K562 (cell line): ENCODE measurements around the gene MTFMT. TPM values are rescaled to one million over a fixed set of nuclear protein-coding genes. Genes with fewer than 3 reads are reported as not detected.

Experiments
- ATAC-seq: fragments of 200-7000 bp; cut with Tn5 transposase; 3 replicates; pipeline ENCODE4 v1.9.1; 2020; ENCODE audit warnings: moderate library complexity
- BruUV-seq: library from RNA; stranded (reverse); fragments of 400-500 nt; replicated peaks from 2 replicates; lab custom pipeline; 2021; lab: Mats Ljungman, UMichigan
- CTCF ChIA-PET: fragments of 300-600 bp; formaldehyde crosslinking; extraction: SDS; loops from one replicate; lab custom pipeline; 2021; ENCODE audit warnings: low intra/inter-chr PET ratio; lab: Yijun Ruan, JAX
- POLR2A ChIA-PET: fragments of 300-600, 350-650 bp; sonication (Branson Sonifier 250); formaldehyde crosslinking; extraction: SDS; loops from one replicate; lab custom pipeline; 2021; ENCODE audit warnings: antibody characterized with exemption, inconsistent platforms; lab: Yijun Ruan, JAX
- DNase-seq, 4 experiments: peaks; one replicate each; pipeline versions ENCODE4 v3.0.0 to v3.0.0-alpha.2; 2011 to 2018; ENCODE audit warnings: low spot score in 3 of 4, mixed read lengths in 3 of 4; ENCODE audit errors: extremely low read depth in 1 of 4
- FAIRE-seq: peaks from 2 replicates; lab custom pipeline; 2011; peaks lifted over from hg19 to GRCh38; lab: Jason Lieb, UNC
- H2AFZ ChIP-seq: 2 replicates; pipeline ENCODE4 v1.6.0; 2011; ENCODE audit warnings: low read depth, low read length, control low read depth, inconsistent platforms
- H3K27ac ChIP-seq: fragments of 200-600 bp; 3 replicates; pipeline ENCODE4 v1.8.0; 2011; ENCODE audit warnings: low read depth, mild to moderate bottlenecking, control low read depth, inconsistent platforms, low read length, moderate library complexity, mixed read lengths; ENCODE audit errors: extremely low read depth
- H3K27me3 ChIP-seq, 2 experiments: fragments of 300-600 bp in 1 of 2; 2 replicates in 1 of 2; 3 replicates in 1 of 2; pipeline versions ENCODE4 v1.6.0 to v1.8.0; 2011; ENCODE audit warnings: inconsistent platforms in 2 of 2, low read length in 2 of 2, mild to moderate bottlenecking in 1 of 2, mixed read lengths in 1 of 2, moderate library complexity in 1 of 2; ENCODE audit not compliant: control insufficient read depth in 2 of 2, insufficient read depth in 2 of 2
- H3K36me3 ChIP-seq: fragments of 300-600 bp; 3 replicates; pipeline ENCODE4 v1.8.0; 2011; ENCODE audit warnings: mild to moderate bottlenecking, low read length, inconsistent platforms; ENCODE audit not compliant: control insufficient read depth, insufficient read depth
- H3K4me1 ChIP-seq, 2 experiments: fragments of 200-600 bp in 1 of 2; replicated peaks in 1 of 2; 2 replicates in 1 of 2; 3 replicates in 1 of 2; pipeline versions ENCODE4 v1.5.1 to v1.8.0; 2011; ENCODE audit warnings: inconsistent platforms in 2 of 2, low read length in 2 of 2, mild to moderate bottlenecking in 1 of 2, mixed read lengths in 1 of 2, moderate library complexity in 1 of 2; ENCODE audit not compliant: control insufficient read depth in 2 of 2, insufficient read depth in 2 of 2
- H3K4me2 ChIP-seq: 2 replicates; pipeline ENCODE4 v1.6.1; 2011; ENCODE audit warnings: low read length, control low read depth, inconsistent platforms, mixed read lengths; ENCODE audit not compliant: insufficient read depth
- H3K4me3 ChIP-seq: fragments of 200-600 bp; sonication (generic), shearing (Covaris generic); 2 replicates; pipeline ENCODE4 v1.5.1; 2016; ENCODE audit warnings: control low read depth, inconsistent platforms
- H3K79me2 ChIP-seq: fragments of 200-600 bp; 3 replicates; pipeline ENCODE4 v1.8.0; 2011; ENCODE audit warnings: low read length, inconsistent platforms; ENCODE audit not compliant: control insufficient read depth, insufficient read depth
- H3K9ac ChIP-seq, 2 experiments: 2 replicates each; pipeline versions ENCODE4 v1.6.0 to v1.6.1; 2011; ENCODE audit warnings: low read depth in 2 of 2, low read length in 2 of 2, control low read depth in 1 of 2, inconsistent platforms in 1 of 2, mild to moderate bottlenecking in 1 of 2, mixed read lengths in 1 of 2; ENCODE audit not compliant: insufficient read depth in 1 of 2
- H3K9me1 ChIP-seq: one replicate; pipeline ENCODE4 v1.6.0; 2011; ENCODE audit warnings: inconsistent platforms, mild to moderate bottlenecking, low read length, moderate library complexity; ENCODE audit not compliant: control insufficient read depth, insufficient read depth
- H3K9me3 ChIP-seq: replicated peaks from 2 replicates; pipeline ENCODE4 v1.5.1; 2011; ENCODE audit warnings: low read depth, low read length, inconsistent platforms; ENCODE audit not compliant: control insufficient read depth, insufficient read depth
- H4K20me1 ChIP-seq: replicated peaks from 2 replicates; pipeline ENCODE4 v1.6.1; 2011; ENCODE audit warnings: low read length, inconsistent platforms, mixed read lengths; ENCODE audit not compliant: control insufficient read depth, insufficient read depth
- HOMEZ ChIP-seq: fragments of 250-450 bp; sonication (Bioruptor Pico); IDR thresholded peaks from 2 replicates; pipeline ENCODE4 v1.4.0; 2020; ENCODE audit warnings: mild to moderate bottlenecking, moderate library complexity
- JUNB ChIP-seq: fragments of 450-650 bp; formaldehyde crosslinking; conservative IDR thresholded peaks from 2 replicates; pipeline ENCODE4 v1.4.0; 2020; ENCODE audit warnings: mild to moderate bottlenecking
- KLF10 ChIP-seq: fragments of 250-450 bp; sonication (Bioruptor Pico); IDR thresholded peaks from 2 replicates; pipeline ENCODE4 v1.6.1; 2021; ENCODE audit warnings: matching md5 sums
- NUFIP1 ChIP-seq: fragments of 450-650 bp; IDR thresholded peaks from 2 replicates; pipeline ENCODE4 v1.6.1; 2018; ENCODE audit not compliant: partially characterized antibody
- WGBS: fragments of 100-300 bp; shearing (Covaris generic); methylation state at CpG from one replicate; pipeline ENCODE4 v1.1.6; 2016; ENCODE audit warnings: low coverage, mixed read lengths; ENCODE audit not compliant: insufficient coverage; ENCODE audit errors: missing lambda C conversion rate; 5-methylcytosine and 5-hydroxymethylcytosine counted together
- in situ Hi-C: fragments of 300-500 bp; cut with MboI; formaldehyde crosslinking; loops from 4 replicates; pipeline ENCODE4 v1.15.0; 2018; ENCODE audit warnings: inconsistent platforms, mixed read lengths
- intact Hi-C: fragments of 100-400 bp; cut with micrococcal nuclease; formaldehyde crosslinking; loops from 2 replicates; pipeline ENCODE4 v1.14.2; 2022
- polyA plus RNA-seq, 8 experiments: library from polyadenylated mRNA; depleted of rRNA in 4 of 8; stranded (reverse) in 5 of 8; unstranded in 3 of 8; fragments of >200 nt; fragmentation: Nextera tagmentation in 2 of 8; fragmentation: Illumina TruSeq in 1 of 8; extraction: Ambion mirVana in 2 of 8; extraction: Trizol in 1 of 8; gene quantifications; 2 replicates each; pipeline versions ENCODE4 v1.2.1 to v1.2.3, GENCODE V29; 2011 to 2014; ENCODE audit warnings: inconsistent platforms in 1 of 8, missing spikeins in 1 of 8
- total RNA-seq, 7 experiments: library from RNA; depleted of rRNA in 6 of 7; stranded (reverse); fragments of >200 nt in 6 of 7; fragmentation: Illumina TruSeq in 2 of 7; extraction: Trizol in 2 of 7; gene quantifications; 2 replicates each; pipeline versions ENCODE4 v1.2.1 to v1.2.3, GENCODE V29; 2011 to 2021; ENCODE audit warnings: low replicate concordance in 1 of 7

MTFMT gene
- total and polyA plus RNA-seq, 9 of the 15 experiments (the other 6 are each of a cell fraction or from before 2014, with no cell fraction given), result 1.4 to 31.1 (median 16.2) TPM

GRCh38 chr15:65052956-65053355 lies 23.5 kb upstream of the MTFMT start:
- Histone ChIP-seq H3K79me2 (no peaks in the 10 kb centered on the region), H3K27me3 (no peaks in the 10 kb centered on the region; a peak in 1 of 5 replicates), H3K36me3 (no peaks in the 10 kb centered on the region), H3K4me3 (no peak overlapping the region), H3K9me3 (no peaks in the 10 kb centered on the region), H3K4me1 (peaks cover 7 to 17% of the 10 kb centered on the region in 2 experiments; a peak in 3 of 5 replicates), H3K9me1 (no peaks in the 10 kb centered on the region), H3K4me2 (no peak overlapping the region), H3K9ac (no peak overlapping the region), H2AFZ (no peak overlapping the region), H3K27ac (no peak overlapping the region), H4K20me1 (no peaks in the 10 kb centered on the region; the same call in 1 of the 2 replicates)
- intact Hi-C loops (loop anchor here (5.0 kb wide), 2 partner anchors 134 to 249 kb away; partner anchors contain the start of genes CLPX and RNU5B-1), in situ Hi-C loops (loop anchor here (10.0 kb wide), 2 partner anchors 242 to 332 kb away; partner anchors contain the start of gene RNU5A-1)
- ATAC-seq (no peak), FAIRE-seq (no peak), DNase-seq (no peak)
- POLR2A ChIA-PET, result no interaction called here
- no peak for TF ChIP-seq KLF10 (CRISPR knock-in tag)
- TF ChIP-seq NUFIP1, result no peak
- no peak for TF ChIP-seq JUNB
- no peak for TF ChIP-seq HOMEZ (CRISPR knock-in tag)
- BruUV-seq, result no TSS peak
- CTCF ChIA-PET, result interaction anchor here (1.1 kb wide), 1 partner anchor 19 kb away, joined by 3 read pairs; no protein-coding TSS in a partner anchor
- 0% methylated on average over 2 of the region's 2 CpGs for WGBS
